ENCODE data around the gene KIF3B.

The KIF3B gene

GRCh38 chr20:32360333-32360634, 82.8 kb downstream of the KIF3B start:
- TF ChIP-seq, protein P1, sequence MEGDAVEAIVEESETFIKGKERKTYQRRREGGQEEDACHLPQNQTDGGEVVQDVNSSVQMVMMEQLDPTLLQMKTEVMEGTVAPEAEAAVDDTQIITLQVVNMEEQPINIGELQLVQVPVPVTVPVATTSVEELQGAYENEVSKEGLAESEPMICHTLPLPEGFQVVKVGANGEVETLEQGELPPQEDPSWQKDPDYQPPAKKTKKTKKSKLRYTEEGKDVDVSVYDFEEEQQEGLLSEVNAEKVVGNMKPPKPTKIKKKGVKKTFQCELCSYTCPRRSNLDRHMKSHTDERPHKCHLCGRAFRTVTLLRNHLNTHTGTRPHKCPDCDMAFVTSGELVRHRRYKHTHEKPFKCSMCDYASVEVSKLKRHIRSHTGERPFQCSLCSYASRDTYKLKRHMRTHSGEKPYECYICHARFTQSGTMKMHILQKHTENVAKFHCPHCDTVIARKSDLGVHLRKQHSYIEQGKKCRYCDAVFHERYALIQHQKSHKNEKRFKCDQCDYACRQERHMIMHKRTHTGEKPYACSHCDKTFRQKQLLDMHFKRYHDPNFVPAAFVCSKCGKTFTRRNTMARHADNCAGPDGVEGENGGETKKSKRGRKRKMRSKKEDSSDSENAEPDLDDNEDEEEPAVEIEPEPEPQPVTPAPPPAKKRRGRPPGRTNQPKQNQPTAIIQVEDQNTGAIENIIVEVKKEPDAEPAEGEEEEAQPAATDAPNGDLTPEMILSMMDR (IDR thresholded peaks at IDR 0.05; ENCODE audit: insufficient read depth, low read depth, low read length, missing control alignments): no peak
- peak overlapping the region; percentile 92 for H3K4me3 ChIP-seq (ENCODE audit: low read length)
- no peak for DNase-seq (ENCODE audit: low read depth)

DNA sequence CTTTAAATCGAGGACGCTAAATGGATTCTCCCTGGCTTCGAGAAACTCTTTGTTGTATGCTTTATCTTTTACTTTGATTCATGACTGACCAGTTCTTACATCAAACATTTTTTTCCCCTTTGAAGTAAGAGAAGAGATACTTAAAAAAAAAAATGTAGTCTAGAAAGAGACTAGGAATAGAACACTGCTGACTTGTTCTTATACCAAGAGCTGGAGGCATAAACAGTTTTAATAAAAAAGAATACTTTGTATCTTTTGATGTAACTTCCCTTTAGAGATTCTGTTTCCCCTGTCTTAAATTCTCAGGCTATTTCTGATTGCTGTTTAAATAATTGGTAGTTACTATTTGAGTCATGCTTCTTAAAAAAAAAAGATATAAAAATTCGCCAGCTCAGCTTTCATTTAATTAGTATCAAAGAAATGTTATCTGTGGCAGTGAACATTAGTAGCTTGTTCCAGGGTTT, 85.5 kb downstream of the KIF3B start:
- TF ChIP-seq, protein P1 (IDR thresholded peaks at IDR 0.05; ENCODE audit: insufficient read depth, low read depth, low read length, missing control alignments): no peak
- DNase-seq (ENCODE audit: low read depth): no peak
- no peak overlapping the region for H3K4me3 ChIP-seq (ENCODE audit: low read length)

DNA sequence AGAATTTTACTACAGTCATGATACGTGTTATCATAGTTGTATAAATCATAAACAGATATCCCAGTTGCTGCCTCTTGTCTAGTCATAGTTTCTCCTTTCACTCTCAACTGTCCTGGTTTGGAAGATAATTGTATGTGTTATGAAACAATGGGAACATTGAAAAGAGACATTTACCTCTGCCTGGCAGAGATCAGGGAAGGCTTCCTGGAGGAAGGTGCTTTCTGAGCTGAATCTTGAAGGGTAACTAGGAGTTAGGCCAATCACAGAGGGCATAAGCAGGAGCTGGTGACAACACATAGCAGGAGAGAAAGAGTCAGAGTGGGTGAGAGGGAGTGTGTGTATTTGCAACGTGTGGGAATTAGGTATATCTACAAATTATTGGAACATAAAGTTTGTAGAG, 86.0 kb downstream of the KIF3B start:
- TF ChIP-seq, protein P1 (IDR thresholded peaks at IDR 0.05; ENCODE audit: insufficient read depth, low read depth, low read length, missing control alignments): no peak
- DNase-seq (ENCODE audit: low read depth): no peak
- no peak overlapping the region for H3K4me3 ChIP-seq (ENCODE audit: low read length)

DNA sequence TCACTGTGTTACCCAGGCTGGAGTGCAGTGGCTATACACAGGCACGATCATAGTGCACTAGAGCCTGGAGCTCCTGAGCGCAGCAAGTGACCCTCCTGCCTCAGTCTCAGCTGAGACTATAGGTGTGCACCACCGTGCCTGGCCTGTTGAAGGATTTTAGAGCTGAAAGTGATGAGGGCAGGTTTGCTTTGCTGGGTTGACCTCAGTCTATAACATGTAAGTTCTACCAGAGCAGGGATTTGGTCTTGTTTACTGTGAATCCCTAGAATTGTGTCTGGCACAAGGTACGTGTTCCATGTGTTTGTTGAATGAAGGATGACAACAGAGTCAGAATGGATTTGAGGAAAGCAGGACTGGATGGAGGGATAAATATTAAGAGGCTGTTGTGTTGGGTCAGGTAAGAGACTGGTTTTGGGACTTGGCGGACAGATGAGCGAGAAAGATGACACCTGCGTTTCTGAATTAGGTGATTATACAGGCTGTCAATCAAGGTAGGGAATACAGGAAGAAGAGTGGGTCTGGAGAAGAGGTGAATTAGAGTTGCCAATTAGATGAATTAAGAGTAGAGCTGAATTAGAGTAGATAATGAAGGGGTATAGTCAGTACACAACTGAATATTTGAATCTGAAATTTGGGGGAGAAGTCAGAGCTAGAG, 87.2 kb downstream of the KIF3B start:
- H3K4me3 ChIP-seq (ENCODE audit: low read length): no peak overlapping the region
- DNase-seq (ENCODE audit: low read depth): no peak
- TF ChIP-seq, protein P1 (IDR thresholded peaks at IDR 0.05; ENCODE audit: insufficient read depth, low read depth, low read length, missing control alignments): no peak

GRCh38 chr20:32365564-32365963, 88.1 kb downstream of the KIF3B start:
- TF ChIP-seq, protein P1 (IDR thresholded peaks at IDR 0.05; ENCODE audit: insufficient read depth, low read depth, low read length, missing control alignments): no peak
- DNase-seq (ENCODE audit: low read depth): no peak
- no peak overlapping the region for H3K4me3 ChIP-seq (ENCODE audit: low read length)

DNA sequence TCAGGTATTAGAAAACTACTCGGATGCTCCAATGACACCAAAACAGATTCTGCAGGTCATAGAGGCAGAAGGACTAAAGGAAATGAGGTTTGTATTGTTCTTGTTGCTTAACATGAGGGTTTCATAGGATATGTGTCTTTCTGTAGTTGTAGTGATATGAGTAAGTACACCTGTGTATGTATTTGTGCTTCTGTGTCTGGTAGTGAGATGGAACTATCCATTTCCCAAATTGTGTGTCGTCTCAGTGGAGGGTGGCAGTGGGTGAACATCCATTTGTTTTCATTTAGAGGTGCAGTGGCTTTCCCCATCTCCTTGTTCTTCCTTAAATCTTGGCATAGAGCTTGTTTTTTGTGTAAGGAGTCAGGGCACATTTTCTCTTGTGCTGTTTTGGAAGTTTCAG, 88.9 kb downstream of the KIF3B start:
- TF ChIP-seq, protein P1 (IDR thresholded peaks at IDR 0.05; ENCODE audit: insufficient read depth, low read depth, low read length, missing control alignments): no peak
- no peak for DNase-seq (ENCODE audit: low read depth)
- no peak overlapping the region for H3K4me3 ChIP-seq (ENCODE audit: low read length)

DNA sequence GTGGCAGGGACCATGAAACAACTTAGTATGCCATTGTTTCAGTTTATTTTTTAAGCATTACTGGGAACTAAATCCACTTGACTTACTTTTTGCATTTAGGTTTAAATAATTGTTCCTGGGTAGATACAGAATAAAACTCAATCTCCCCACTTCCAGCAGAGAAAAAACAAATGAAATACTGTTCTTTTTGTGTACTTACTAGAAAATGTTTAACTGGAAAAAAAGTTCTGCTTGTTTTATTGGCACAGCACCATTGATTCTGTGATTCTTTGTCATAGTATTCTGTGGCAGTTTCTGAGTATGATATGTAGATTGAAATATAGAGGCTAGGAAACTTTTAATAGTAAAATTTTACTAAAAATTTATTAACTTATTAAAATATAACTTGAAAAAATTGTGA, 90.9 kb downstream of the KIF3B start:
- DNase-seq (ENCODE audit: low read depth): no peak
- TF ChIP-seq, protein P1 (IDR thresholded peaks at IDR 0.05; ENCODE audit: insufficient read depth, low read depth, low read length, missing control alignments): no peak

More for the DNA sequence above, 90.9 kb downstream of the KIF3B start:
- no peak overlapping the region for H3K4me3 ChIP-seq (ENCODE audit: low read length)
